Sciatic nerve (tissue), 2 donors: ENCODE data around the gene CCDC102A. TPM values are rescaled to one million over a fixed set of nuclear protein-coding genes. Genes with fewer than 3 reads are reported as not detected.
"Not testable (repeated sequence)": the region's sequence is repeated elsewhere in the genome, so short reads cannot be mapped to it uniquely, and the experiment has no call there.

Experiments used
- ATAC-seq: fragments of 200-7000 bp; cut with Tn5 transposase; one replicate; pipeline ENCODE4 v1.9.1; 2020; ENCODE audit warnings: mild to moderate bottlenecking, moderate library complexity
- DNase-seq: peaks from one replicate; pipeline ENCODE4 v3.0.0-alpha.2; 2020; ENCODE audit warnings: low spot score
- intact Hi-C: fragments of 100-400 bp; cut with DNase I; formaldehyde crosslinking; loops from one replicate; pipeline ENCODE4 v1.14.2; 2022
- total RNA-seq: library from RNA; stranded (reverse); fragmentation: NEBNext Ultra II Directional; extraction: Animal tissue kit (Norgen Biotek cat#: 25700); gene quantifications from one replicate; pipeline ENCODE4 v1.2.1, GENCODE V29; 2021
- donor health status: DM: no; HTN: no; CAD: no.
- donor health status: DM: no; HTN: no; CAD: no.

The CCDC102A gene
- total RNA-seq, 1 donor from 2014 or later: 14.3 TPM

DNA sequence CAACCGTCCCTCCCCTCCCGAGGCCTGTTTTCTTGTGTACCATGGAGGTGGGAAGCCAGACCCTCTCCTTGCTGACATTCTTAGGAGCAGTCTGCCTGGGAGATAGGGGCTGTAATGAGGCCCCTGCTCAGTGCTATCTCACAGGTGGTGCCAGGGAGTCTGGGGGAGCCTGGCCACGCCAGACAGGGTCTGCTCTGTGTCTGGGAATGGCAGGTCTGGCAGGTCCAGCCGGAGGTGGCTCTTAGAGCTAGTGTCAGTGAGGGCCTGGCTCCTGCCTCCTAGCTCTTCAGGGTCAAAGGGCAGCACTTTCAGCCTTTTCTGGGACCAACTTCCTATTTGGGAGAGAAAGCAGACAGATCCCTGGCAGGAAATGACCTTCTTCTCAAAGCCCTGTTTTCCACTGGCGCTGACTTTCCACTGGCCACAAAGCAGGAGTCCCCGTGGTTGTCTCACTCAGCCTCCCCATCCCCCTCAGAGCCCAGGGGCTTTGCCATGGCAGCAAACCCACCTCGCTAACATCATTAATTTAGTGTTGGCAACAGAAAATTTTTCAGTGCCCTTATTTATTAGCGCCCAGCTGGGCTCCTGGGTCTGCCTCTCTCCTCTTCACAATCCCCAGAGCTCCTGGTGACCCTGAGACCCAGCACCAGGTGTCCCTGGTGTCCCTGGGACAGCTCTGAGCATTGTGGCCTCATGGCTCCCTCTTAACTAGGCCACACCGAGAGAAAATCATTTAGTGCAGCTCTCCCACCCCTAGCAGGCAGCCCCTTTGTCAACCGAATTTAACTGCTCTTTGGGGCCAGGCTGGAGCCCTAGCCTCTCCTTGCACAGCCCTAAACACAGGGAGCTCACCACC lies 26.1 kb downstream of the CCDC102A start:
- ATAC-seq: no peak
- DNase-seq: no peak
- intact Hi-C loops: no loop called here

DNA sequence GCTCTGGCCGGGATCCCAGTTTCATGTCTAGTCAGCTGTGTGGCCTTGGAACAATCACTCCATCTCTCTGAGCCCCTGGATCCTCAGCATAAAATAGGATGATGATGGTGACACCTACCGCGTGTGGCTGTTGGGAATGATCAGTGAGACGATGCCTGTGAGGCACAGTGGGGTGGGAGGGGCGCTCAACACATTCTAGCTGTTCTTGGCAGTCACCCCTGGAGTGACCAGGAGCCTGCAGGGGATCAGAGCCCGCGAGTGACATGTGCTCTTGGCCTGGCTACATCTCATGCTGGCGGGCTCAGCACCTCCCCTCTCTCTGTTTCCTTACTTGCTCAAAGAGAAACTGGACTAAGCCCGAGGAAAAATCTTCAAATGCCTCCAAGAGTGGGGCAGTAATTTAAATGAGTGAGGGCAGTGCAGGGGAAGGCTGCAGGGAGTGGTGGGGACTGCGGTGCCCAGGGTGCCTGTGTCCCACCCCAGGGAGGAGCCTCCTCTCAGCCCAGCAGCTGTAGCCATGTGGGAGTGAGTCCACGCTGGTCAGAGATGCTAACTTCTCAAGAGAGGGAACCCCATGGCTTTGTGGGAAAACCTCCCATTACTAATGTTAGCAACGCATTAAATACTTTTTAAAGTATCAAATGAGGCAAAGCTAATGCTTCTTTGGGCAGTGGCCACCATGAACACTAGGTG lies 27.0 kb downstream of the CCDC102A start:
- intact Hi-C loops: no loop called here
- DNase-seq: no peak
- no peak for ATAC-seq

DNA sequence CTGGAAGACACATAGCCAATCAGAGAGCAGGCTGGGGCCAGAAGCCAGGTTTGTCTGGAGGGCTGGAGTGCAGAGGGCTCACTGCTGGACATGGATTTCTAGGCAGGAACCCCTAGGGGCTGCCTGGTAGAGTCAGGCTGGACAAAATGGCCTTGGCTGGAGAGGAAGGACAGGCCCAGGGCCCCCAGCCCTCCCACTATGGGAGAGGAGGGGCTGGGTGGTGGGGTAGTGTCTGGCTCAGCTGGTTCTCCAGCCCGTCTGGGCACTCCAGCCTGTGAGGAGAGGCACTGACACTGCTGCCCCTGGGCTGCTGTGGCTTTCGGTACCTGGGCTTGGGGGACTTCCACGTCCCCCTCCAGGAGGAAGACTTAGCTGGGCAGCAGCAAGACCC lies 28.3 kb downstream of the CCDC102A start:
- intact Hi-C loops: no loop called here
- ATAC-seq (no peak), DNase-seq (no peak)

DNA sequence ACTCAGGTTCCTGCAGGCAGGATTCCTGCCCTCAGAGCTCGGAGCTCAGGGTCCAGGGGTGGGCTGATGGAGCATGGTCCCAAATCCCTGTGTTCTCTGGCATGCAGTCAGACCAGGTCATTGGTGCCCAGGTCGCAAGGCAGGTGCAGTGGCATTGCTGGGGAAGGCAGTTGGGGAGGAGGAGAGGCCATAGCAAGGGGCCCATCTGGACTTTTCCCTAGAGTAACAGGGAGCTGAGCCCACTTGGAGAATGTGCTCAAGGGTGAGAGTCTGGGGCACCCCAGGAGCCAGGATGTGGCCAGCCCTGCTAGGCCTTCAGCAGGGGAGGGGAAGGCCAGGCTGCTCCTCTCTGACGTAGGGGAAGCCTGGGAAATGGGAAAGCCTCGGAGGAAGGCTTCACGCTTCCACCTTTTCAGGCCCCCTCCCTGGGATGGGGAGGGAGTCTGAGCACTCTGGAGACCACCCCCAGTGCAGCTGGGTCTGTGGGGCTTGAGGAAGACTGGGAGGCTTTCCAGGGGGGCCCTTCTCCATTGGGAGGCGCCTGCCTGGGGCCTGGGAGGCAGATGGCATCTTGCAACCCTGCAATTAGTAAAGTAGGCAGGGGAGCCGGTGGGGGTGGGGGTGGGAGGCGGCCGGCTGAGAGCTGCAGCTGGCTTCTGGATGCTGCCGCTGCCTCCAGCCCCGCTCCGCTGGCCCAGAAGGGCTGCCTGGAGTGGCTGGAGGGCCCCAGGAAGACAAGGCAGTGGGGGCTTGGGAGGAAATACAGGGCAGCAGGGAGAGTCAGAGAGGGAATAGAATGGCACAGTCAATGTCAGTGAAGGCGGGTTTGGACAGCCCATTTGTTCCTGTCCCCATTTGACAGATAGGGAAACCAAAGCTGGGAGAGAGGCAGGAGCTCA lies 29.0 kb downstream of the CCDC102A start:
- DNase-seq (no peak), ATAC-seq (no peak)
- intact Hi-C loops: no loop called here

DNA sequence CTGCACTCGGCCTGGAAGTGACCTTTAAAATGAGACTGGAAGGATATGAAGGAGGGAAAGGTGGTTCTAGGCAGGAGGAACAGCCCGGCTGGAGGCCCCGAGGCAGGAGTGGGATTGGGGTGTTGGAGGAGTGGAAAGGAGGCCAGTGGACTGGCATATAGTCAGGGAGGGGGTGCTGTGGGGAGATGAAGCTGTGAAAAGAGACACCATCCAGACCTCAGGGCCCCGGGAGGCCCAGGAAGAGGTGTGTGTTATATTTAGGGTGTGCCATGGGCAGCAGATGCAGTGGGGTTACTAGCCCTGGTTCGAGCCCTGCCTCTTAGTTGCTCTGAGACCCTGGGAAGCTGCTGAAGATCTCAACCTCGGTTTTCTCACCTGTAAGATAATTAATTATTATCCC lies 31.2 kb downstream of the CCDC102A start:
- intact Hi-C loops: no loop called here
- DNase-seq (no peak), ATAC-seq (no peak)

DNA sequence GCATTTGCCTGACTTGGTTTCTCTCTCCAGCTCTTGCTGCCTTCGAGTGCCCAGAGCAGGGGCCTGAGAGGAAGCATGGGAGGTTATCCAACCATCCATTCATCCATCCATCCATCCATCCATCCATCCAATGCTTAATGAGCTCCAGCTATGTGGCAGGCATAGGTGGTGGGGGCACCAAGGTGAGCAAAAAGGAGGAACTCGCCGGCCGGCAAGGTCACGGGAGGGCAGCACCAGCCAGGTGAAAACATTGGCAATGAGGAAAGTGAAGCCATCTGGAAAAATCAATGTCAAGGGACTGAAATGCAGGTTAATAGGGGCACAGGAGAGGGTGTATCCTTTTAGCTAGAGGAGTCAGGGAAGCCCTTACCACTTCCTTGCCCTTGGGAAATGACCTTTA lies 31.9 kb downstream of the CCDC102A start:
- intact Hi-C loops: no loop called here

DNA sequence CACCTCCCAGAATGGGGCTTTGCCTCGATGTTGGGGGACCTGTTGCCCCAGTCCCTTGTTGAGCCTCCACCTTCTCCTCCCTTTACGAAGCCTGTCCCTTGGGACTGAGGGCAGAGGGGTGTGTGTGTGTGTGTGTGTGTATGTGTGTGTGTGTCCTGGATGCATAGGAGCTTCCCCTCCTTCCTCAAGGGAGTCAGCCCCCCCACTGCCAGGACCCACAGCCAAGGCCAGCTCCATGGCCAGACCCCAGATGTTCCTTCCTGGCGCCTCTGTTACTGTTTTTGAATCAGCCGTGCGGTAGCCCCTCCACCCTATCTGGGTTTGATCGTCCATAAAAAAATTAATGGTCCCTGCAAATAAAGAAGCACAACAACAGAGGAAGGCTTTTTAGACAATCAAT lies 32.4 kb downstream of the CCDC102A start:
- ATAC-seq (no peak), DNase-seq (no peak)

More for the DNA sequence above, 31.9 kb downstream of the CCDC102A start:
- DNase-seq (no peak), ATAC-seq (no peak)

DNA sequence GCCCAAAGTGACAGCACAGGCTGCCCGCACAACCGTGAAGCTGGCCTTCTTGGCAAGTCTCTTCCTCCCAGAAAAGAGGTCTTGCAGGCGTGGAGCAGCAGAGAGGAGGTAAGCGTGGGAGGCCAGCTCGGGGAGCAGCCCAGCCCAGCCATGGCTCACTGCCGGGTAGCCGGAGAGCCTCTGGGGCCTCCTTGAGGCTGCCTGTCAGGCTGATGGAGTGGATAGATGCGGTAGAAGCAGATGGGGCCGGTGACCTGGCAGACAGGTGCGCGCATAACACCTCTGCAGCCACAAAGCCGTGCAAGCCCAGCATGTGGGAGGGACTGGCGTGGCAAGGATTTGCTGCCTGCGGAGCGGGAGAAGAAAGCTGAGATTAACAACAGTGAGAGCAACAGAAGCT lies 33.0 kb downstream of the CCDC102A start:
- DNase-seq (no peak), ATAC-seq (no peak)
- intact Hi-C loops: no loop called here

More for the DNA sequence above, 32.4 kb downstream of the CCDC102A start:
- intact Hi-C loops: no loop called here

DNA sequence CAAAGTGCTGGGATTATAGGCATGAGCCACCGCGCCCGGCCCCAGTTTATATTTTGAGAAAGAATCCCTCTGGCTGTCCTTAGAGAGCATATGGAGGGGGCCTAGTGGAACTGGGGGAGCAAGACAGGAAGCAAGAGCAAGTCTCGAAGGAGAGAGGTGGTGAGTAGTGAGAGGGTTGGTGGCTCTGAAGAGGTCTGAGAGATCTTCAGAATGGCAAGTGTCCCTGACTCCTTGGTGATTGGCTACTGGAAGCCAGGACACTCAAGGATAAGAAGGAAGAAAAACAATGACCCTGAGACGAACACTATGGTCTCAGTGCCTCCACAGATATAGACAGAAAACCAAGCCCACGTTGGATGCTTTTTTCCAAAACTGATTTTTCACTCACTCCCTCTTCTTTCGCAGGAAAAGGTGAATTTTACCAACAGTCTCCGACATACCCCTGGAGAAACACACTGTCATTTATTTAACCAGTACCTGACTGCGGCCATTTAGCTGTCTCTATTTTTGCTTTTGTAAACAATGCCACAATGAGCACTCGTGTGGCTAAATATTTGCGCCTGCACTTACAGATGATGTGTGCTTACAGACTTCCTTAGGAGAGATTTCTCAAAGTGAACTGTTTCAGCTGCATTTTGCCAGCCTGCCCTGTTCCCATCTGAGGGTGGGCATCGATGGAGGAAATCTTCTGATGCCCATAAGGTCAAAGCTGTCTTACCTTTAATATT lies 34.2 kb downstream of the CCDC102A start:
- ATAC-seq (no peak), DNase-seq (no peak)
- intact Hi-C loops: no loop called here

DNA sequence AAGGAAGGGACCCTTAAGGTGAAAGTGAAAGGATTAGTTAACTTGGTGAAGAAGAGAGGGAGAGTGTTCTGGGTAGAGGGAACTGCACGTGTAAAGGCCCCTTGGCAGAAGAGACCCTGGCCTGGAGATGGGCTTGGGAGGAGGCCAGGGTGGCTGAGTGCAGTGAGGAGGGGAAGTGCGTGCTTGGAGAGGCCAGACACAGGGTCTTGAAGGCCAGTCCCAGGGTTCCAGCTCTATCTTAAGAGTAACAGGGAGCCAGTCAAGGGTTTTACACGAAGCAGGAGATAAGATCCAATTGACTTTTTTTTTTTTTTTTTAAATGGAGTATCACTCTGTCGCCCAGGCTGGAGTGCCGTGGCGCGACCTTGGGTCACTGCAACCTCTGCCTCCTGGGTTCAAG lies 34.9 kb downstream of the CCDC102A start:
- no peak for DNase-seq
- ATAC-seq: no peak
- intact Hi-C loops: no loop called here

DNA sequence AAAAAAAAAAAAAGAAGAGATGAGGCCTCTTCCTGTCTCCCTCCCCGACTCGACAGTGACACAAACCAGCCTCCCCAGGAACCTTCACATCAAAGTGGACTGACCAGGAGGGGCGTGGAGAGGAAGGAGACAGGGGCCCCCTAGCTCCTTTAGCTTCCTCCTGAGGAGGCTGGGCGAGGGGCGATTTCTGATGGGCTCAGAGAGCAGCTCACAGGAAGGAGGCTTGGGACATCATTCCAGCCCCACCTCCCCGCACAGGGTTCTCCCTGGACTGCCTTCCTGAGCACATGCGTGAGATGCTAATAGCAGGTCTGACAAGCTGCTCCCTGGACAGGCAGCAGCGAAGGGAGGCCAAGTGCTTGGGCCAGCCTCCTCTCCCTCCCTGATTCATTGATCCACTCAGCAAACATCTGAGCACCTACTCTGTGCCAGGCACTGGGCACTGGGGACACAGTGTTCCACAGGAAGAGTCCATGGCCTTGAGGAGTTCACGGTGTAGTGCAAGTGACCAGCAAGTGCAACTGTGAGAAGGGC lies 35.7 kb downstream of the CCDC102A start:
- intact Hi-C loops: no loop called here
- DNase-seq: no peak
- no peak for ATAC-seq

DNA sequence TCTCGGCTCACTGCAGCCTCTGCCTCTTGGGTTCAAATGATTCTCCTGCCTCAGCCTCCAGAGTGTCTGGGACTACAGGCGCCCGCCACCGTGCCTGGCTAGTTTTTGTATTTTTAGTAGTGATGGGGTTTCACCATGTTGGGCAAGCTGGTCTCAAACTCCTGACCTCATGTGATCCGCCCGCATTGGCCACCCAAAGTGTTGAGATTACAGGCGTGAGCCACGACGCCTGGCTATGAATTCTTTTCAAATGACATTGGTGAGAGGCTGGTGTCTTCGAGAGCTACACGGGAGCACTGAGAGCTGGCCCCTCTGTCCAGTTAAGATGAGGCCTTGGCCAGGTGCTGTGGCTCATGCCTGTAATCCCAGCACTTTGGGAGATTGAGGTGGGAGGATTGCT lies 36.4 kb downstream of the CCDC102A start:
- ATAC-seq, intact Hi-C loops, DNase-seq: not testable (repeated sequence)

DNA sequence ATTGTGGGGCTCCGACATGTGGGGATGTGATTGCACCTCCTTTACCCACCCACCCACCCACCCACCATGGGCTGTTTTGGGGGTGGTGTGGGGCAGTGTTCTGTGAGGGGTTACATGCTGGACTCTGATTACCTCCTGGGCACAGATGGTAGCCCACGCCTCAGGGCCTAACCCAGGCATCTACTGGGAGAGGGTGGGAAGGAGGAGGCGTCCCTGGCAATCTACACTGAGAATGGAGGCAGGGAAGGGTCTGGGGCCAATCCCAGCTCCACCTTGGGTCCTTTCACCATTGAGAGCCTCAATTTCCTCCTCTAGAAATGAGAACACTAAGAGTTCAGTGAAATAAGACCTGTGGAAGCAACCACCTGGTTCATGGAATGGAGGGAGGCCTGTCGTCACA lies 38.3 kb downstream of the CCDC102A start:
- intact Hi-C loops: no loop called here
- no peak for DNase-seq
- ATAC-seq: no peak

DNA sequence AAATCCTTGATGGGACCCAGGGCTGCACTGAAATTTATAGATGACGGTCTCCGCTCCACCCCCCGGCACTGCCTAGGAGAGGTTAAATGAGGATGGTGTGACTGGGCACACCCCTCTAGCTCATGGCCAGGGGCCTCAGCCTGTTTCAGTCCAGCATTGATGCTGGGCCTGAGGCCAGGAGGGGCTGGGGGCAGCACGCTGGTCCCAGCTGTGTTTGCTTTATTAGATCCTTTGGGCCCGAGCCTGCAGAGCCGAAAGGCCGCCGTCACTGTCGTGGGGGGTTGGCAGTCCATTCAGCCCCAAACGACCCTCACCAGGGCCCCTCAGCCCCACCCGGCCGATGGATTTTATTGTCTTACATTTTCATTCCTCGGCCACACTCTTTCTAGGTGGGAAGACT lies 39.2 kb downstream of the CCDC102A start:
- no peak for DNase-seq
- ATAC-seq: no peak
- intact Hi-C loops: no loop called here

DNA sequence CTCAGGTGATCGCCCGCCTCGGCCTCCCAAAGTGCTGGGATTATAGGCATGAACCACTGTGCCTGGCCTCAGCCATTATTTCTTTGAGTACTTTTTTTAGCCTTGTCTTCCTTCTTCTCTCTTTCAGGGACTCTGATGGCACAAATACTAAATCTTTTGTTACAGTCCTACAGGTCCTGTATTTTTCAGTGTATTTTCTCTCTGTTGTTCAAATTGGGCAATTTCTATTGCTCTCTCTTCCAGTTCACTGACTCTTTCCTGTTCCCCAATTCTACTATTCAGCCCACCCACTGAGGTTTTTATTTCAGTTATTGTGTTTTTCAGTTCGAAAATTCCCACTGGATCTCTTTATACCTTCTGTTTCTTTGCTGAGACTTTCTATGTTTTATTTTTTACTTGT lies 42.6 kb downstream of the CCDC102A start:
- DNase-seq: no peak
- intact Hi-C loops: no loop called here
- no peak for ATAC-seq

DNA sequence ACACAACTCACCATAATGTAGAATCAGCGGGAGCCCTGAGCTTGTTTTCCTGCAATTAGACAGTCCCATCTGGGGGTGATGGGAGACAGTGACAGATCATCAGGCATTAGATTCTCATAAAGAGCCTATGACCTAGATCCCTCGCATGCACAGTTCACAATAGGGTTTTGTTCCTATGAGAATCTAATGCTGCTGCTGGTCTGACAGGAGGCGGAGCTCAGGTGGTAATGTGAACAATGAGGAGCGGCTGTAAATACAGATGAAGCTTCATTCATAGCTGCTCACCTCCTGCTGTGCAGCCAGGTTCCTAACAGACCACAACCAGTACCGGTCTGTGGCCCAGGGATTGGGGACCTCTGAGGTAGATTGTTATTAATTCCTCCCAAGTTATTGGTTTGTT lies 47.1 kb downstream of the CCDC102A start:
- intact Hi-C loops: no loop called here
- ATAC-seq (no peak), DNase-seq (no peak)

DNA sequence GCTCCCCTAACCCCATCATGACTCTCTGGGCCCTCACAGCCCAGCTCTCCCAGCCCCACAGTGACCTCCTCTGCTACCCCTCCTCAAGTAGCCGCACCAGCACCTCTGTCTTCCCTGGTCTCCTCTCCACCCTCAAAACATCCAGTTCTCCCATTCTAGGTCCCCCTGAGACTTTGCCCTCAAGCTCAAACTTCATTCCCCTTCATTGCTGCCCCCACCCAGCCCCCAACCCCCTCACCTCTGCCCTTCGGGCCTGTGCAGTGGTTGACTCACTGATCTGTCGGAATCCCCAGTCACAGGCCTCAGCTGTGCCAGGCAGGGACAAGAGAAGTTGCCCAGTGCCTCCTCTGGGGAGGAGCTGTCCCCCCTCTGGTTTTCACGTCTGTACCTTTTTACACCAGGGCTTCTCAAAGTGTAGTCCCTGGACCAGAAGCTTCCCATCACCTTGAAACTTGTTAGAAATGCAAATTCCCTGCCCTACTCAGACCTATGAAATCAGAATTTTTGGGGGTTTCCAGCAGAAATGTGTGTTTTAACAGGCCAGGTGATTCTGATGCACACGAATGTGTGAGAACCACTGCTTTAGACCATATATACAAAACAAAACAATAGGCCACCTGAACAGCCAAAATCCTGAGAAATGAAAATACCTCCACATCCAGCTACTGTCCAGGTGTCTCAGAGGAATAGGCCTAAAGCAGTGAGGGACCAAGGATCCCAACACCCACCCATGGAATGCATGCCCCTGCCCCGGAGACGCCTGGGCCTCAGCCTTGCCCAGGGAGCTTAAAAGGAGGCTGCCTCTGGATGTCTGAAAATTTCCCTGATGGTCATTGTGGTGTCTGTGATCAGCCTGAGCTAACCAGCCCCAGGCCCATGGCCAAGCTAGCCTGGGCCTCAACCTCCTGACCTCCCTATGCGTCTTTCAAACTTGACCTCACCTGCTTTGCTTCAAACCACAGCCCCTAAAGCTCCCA lies 49.2 kb downstream of the CCDC102A start:
- ATAC-seq (no peak), DNase-seq (peak; percentile 51)
- intact Hi-C loops: no loop called here
